Endothelial cell of umbilical vein (primary cell): ENCODE results near the gene CACNA2D3. TPM values are rescaled to one million over a fixed set of nuclear protein-coding genes. Genes with fewer than 3 reads are reported as not detected.

ENCODE experiments used
- BruUV-seq: library from RNA; stranded (reverse); fragments of 400-500 nt; replicated peaks from 2 replicates; lab custom pipeline; 2021; lab: Mats Ljungman, UMichigan
- CTCF ChIA-PET: fragments of 300-600, 350-600 bp; sonication (Branson Sonifier 250); formaldehyde crosslinking; loops from one replicate; lab custom pipeline; 2021; ENCODE audit warnings: antibody characterized with exemption, inconsistent platforms; lab: Charles Lee
- POLR2A ChIA-PET: fragments of 300-600, 350-600 bp; sonication (Branson Sonifier 250); formaldehyde crosslinking; loops from one replicate; lab custom pipeline; 2021; ENCODE audit warnings: antibody characterized with exemption, inconsistent platforms; lab: Charles Lee
- DNase-seq: peaks from one replicate; pipeline ENCODE4 v3.0.0-alpha.2; 2011; ENCODE audit warnings: low read depth, low spot score
- FAIRE-seq: peaks from 2 replicates; lab custom pipeline; 2011; peaks lifted over from hg19 to GRCh38; lab: Jason Lieb, UNC
- H2AFZ ChIP-seq: 2 replicates; pipeline ENCODE4 v1.6.0; 2012; ENCODE audit warnings: low read depth, low read length, control low read depth, inconsistent platforms
- H3K27ac ChIP-seq: 2 replicates; pipeline ENCODE4 v1.5.1; 2011; ENCODE audit warnings: low read depth, mild to moderate bottlenecking, control low read depth, low read length, moderate library complexity; ENCODE audit not compliant: insufficient read depth
- H3K27me3 ChIP-seq, 2 experiments: 2 replicates each; pipeline versions ENCODE4 v1.6.0 to v1.6.1; 2011; ENCODE audit warnings: low read length in 2 of 2, mixed read lengths in 1 of 2; ENCODE audit not compliant: control insufficient read depth in 2 of 2, insufficient read depth in 2 of 2
- H3K36me3 ChIP-seq, 2 experiments: 2 replicates in 1 of 2; 3 replicates in 1 of 2; pipeline ENCODE4 v1.5.1; 2011; ENCODE audit warnings: low read length in 2 of 2, mild to moderate bottlenecking in 1 of 2, moderate library complexity in 1 of 2; ENCODE audit not compliant: control insufficient read depth in 2 of 2, insufficient read depth in 2 of 2; ENCODE audit errors: extremely low read depth in 1 of 2
- H3K4me1 ChIP-seq: 3 replicates; pipeline ENCODE4 v1.5.1; 2011; ENCODE audit warnings: mild to moderate bottlenecking, low read length; ENCODE audit not compliant: control insufficient read depth, insufficient read depth; ENCODE audit errors: extremely low read depth
- H3K4me2 ChIP-seq: 2 replicates; pipeline ENCODE4 v1.6.1; 2011; ENCODE audit warnings: low read length, control low read depth, mixed read lengths; ENCODE audit not compliant: insufficient read depth
- H3K4me3 ChIP-seq, 3 experiments: fragments of 200-600 bp in 1 of 3; sonication (generic), shearing (Covaris generic) in 1 of 3; replicated peaks in 1 of 3; 2 replicates each; pipeline ENCODE4 v1.5.1; 2011 to 2016; ENCODE audit warnings: control low read depth in 3 of 3, low read length in 3 of 3, mild to moderate bottlenecking in 2 of 3, inconsistent platforms in 1 of 3, low read depth in 1 of 3, moderate library complexity in 1 of 3; ENCODE audit not compliant: insufficient read depth in 1 of 3
- H3K79me2 ChIP-seq: 2 replicates; pipeline ENCODE4 v1.6.0; 2012; ENCODE audit warnings: low read length, inconsistent platforms; ENCODE audit not compliant: control insufficient read depth, insufficient read depth
- H3K9ac ChIP-seq: replicated peaks from 2 replicates; pipeline ENCODE3; 2011; ENCODE audit warnings: low read length, control low read depth; ENCODE audit not compliant: insufficient read depth; ENCODE audit errors: extremely low read depth
- H3K9me1 ChIP-seq: replicated peaks from 3 replicates; pipeline ENCODE4 v1.6.0; 2011; ENCODE audit warnings: mild to moderate bottlenecking, low read length; ENCODE audit not compliant: control insufficient read depth, insufficient read depth; ENCODE audit errors: extremely low read depth
- H3K9me3 ChIP-seq: replicated peaks from 2 replicates; pipeline ENCODE4 v1.5.1; 2012; ENCODE audit warnings: low read length, inconsistent platforms; ENCODE audit not compliant: control insufficient read depth, insufficient read depth
- H4K20me1 ChIP-seq: replicated peaks from 2 replicates; pipeline ENCODE3; 2011; ENCODE audit warnings: mild to moderate bottlenecking, low read length; ENCODE audit not compliant: control insufficient read depth, insufficient read depth; ENCODE audit errors: extremely low read depth
- EZH2 ChIP-seq: IDR thresholded peaks from 2 replicates; pipeline ENCODE4 v1.6.1; 2012; ENCODE audit warnings: borderline replicate concordance, low read depth, mild to moderate bottlenecking, moderate library complexity, low read length, inconsistent platforms; ENCODE audit not compliant: severe bottlenecking
- FOS ChIP-seq: IDR thresholded peaks from 2 replicates; pipeline ENCODE4 v1.6.1; 2011; ENCODE audit warnings: mild to moderate bottlenecking, low read length, moderate library complexity, borderline replicate concordance; ENCODE audit not compliant: insufficient read depth
- GATA2 ChIP-seq: IDR thresholded peaks from 2 replicates; pipeline ENCODE4 v1.7.0; 2011; ENCODE audit warnings: low read depth, mild to moderate bottlenecking, moderate library complexity, mixed read lengths, low read length; ENCODE audit not compliant: insufficient read length, insufficient read depth
- JUN ChIP-seq: IDR thresholded peaks from 2 replicates; pipeline ENCODE4 v1.6.1; 2011; ENCODE audit warnings: borderline replicate concordance, low read depth; ENCODE audit not compliant: insufficient read length, insufficient read depth
- MYC ChIP-seq: IDR thresholded peaks from one replicate; pipeline ENCODE4 v1.6.1; 2011; ENCODE audit warnings: mild to moderate bottlenecking, low read depth, low read length
- POLR2A ChIP-seq: IDR thresholded peaks from 2 replicates; pipeline ENCODE4 v1.6.1; 2012; ENCODE audit warnings: low read depth, mild to moderate bottlenecking, control low read depth, low read length
- POLR2AphosphoS5 ChIP-seq: IDR thresholded peaks from 2 replicates; pipeline ENCODE4 v1.6.1; 2012; ENCODE audit warnings: low read depth, mild to moderate bottlenecking, control low read depth, low read length, moderate library complexity; ENCODE audit not compliant: insufficient read depth
- dilution Hi-C: fragments of 300-500 bp; cut with MboI; formaldehyde crosslinking; loops from one replicate; pipeline ENCODE4 v1.15.0; 2019; ENCODE audit warnings: low sequenced_read_pairs; ENCODE audit not compliant: extremely low pct_ligation_motif_present
- intact Hi-C: fragments of 100-400 bp; cut with micrococcal nuclease; formaldehyde crosslinking; loops from one replicate; pipeline ENCODE4 v1.10.0; 2022
- polyA plus RNA-seq, 4 experiments: library from polyadenylated mRNA; depleted of rRNA in 3 of 4; stranded (reverse) in 3 of 4; unstranded in 1 of 4; fragments of >200 nt; gene quantifications; 2 replicates each; pipeline versions ENCODE4 v1.2.1 to v1.2.3, GENCODE V29; 2011 to 2012; ENCODE audit warnings: missing spikeins in 1 of 4
- total RNA-seq: library from RNA; stranded (reverse); gene quantifications from 2 replicates; pipeline ENCODE4 v1.2.3, GENCODE V29; 2021
- TF ChIP-seq, protein P1 (sequence below), 2 donors: IDR thresholded peaks; 1 replicate in 1 of 2; 2 replicates in 1 of 2; pipeline ENCODE4 v1.5.1; 2011; ENCODE audit warnings: low read length in 2 of 2, mild to moderate bottlenecking in 2 of 2, moderate library complexity in 2 of 2, control low read depth in 1 of 2, inconsistent platforms in 1 of 2, low read depth in 1 of 2; ENCODE audit not compliant: insufficient read depth in 1 of 2; ENCODE audit errors: extremely low read depth in 1 of 2
- TF ChIP-seq, protein P2 (sequence below): IDR thresholded peaks from 2 replicates; pipeline ENCODE4 v1.6.1; 2011; ENCODE audit not compliant: insufficient read depth, insufficient read length

CACNA2D3 gene
- total and polyA plus RNA-seq, 2 donors (not counting 3 experiments of a cell fraction or from before 2014, with no cell fraction given), result not detected

DNA sequence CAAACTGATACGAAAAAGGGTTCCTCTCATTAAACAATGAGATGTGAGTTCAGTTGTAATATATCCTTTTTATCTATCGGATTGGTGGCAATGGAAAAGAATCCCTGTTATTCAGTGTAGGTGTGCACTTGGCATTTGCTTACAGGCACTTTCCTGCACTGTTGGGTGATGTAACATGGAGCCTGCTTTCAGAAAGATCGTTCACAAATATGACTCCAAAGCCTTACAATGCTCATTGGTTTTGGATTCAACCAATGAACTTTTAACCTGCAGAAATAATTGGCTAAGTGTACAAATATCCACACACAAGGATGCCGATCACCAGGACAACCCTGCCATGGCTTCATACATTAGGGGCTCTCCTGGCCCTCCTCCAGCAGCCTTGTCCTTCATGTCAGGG lies 996.9 kb downstream of the CACNA2D3 start:
- H2AFZ ChIP-seq, result no peak overlapping the region
- POLR2A ChIA-PET, result no interaction called here
- H3K4me3 ChIP-seq, result no peak overlapping the region
- no peak for TF ChIP-seq POLR2A
- TF ChIP-seq, protein P1, sequence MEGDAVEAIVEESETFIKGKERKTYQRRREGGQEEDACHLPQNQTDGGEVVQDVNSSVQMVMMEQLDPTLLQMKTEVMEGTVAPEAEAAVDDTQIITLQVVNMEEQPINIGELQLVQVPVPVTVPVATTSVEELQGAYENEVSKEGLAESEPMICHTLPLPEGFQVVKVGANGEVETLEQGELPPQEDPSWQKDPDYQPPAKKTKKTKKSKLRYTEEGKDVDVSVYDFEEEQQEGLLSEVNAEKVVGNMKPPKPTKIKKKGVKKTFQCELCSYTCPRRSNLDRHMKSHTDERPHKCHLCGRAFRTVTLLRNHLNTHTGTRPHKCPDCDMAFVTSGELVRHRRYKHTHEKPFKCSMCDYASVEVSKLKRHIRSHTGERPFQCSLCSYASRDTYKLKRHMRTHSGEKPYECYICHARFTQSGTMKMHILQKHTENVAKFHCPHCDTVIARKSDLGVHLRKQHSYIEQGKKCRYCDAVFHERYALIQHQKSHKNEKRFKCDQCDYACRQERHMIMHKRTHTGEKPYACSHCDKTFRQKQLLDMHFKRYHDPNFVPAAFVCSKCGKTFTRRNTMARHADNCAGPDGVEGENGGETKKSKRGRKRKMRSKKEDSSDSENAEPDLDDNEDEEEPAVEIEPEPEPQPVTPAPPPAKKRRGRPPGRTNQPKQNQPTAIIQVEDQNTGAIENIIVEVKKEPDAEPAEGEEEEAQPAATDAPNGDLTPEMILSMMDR (IDR thresholded peaks at IDR 0.05; ENCODE audit: extremely low read depth in 1 of 2, insufficient read depth in 1 of 2, low read depth in 1 of 2, low read length in 2 of 2), result no peak
- H3K4me1 ChIP-seq, result no peaks in the 10 kb centered on the region
- H3K9me1 ChIP-seq, result no peaks in the 10 kb centered on the region
- peaks cover 3% of the 10 kb centered on the region for H3K9me3 ChIP-seq
- H3K4me2 ChIP-seq, result no peak overlapping the region
- H3K9ac ChIP-seq, result no peak overlapping the region
- intact Hi-C loops (no loop called here), dilution Hi-C loops (no loop called here)
- no TSS peak for BruUV-seq
- DNase-seq (no peak), FAIRE-seq (no peak)
- no peaks in the 10 kb centered on the region for H3K36me3 ChIP-seq
- CTCF ChIA-PET, result no interaction called here
- H4K20me1 ChIP-seq, result no peaks in the 10 kb centered on the region
- H3K79me2 ChIP-seq, result no peaks in the 10 kb centered on the region
- no peaks in the 10 kb centered on the region for H3K27me3 ChIP-seq
- no peak overlapping the region for H3K27ac ChIP-seq

DNA sequence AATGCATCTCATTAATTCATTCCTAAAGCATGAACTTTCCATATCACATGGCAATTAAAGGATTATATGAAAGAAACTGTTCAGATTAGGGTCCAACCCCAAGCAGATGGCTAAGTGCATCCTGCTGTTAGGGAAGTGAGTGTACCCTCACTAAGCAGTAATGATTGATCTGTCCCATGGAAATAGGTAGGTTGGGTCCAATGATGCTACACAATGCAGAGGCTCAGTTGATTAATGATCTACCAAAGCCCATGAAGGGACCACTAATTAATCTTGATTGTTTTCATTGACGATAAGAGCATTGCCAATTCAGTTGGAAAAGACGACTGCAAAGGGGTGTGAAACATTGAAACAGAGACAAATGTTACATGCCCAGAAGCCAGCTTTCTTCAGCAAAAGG lies 1000.0 kb downstream of the CACNA2D3 start:
- CTCF ChIA-PET, result no interaction called here
- Histone ChIP-seq H3K36me3 (no peaks in the 10 kb centered on the region), H3K27ac (no peak overlapping the region), H3K9me3 (peaks cover 2% of the 10 kb centered on the region), H3K4me1 (no peaks in the 10 kb centered on the region), H3K4me2 (no peak overlapping the region), H3K9me1 (no peaks in the 10 kb centered on the region), H2AFZ (no peak overlapping the region), H3K4me3 (no peak overlapping the region), H3K9ac (no peak overlapping the region), H3K79me2 (no peaks in the 10 kb centered on the region), H3K27me3 (no peaks in the 10 kb centered on the region), H4K20me1 (no peaks in the 10 kb centered on the region)
- FAIRE-seq (no peak), DNase-seq (no peak)
- BruUV-seq, result no TSS peak
- intact Hi-C loops, result no loop called here
- dilution Hi-C loops, result no loop called here
- TF ChIP-seq, protein P1 (IDR thresholded peaks at IDR 0.05; ENCODE audit: extremely low read depth in 1 of 2, insufficient read depth in 1 of 2, low read depth in 1 of 2, low read length in 2 of 2), result no peak
- TF ChIP-seq POLR2A, result no peak
- TF ChIP-seq JUN, result no peak
- no peak for TF ChIP-seq FOS
- no peak for TF ChIP-seq POLR2AphosphoS5
- no peak for TF ChIP-seq GATA2
- no peak for TF ChIP-seq MYC
- TF ChIP-seq, protein P2, sequence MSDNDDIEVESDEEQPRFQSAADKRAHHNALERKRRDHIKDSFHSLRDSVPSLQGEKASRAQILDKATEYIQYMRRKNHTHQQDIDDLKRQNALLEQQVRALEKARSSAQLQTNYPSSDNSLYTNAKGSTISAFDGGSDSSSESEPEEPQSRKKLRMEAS, result no peak
- no peak for TF ChIP-seq EZH2
- POLR2A ChIA-PET, result no interaction called here
